Measurements from ENCODE around the gene PALM3.
"Not testable (repeated sequence)": the region's sequence is repeated elsewhere in the genome, so short reads cannot be mapped to it uniquely, and the experiment has no call there.

PALM3 gene

GRCh38 chr19:14030997-14031718, 30.7 kb downstream of the PALM3 start:
- no peak for DNase-seq

- DNase-seq, result no peak
Observed at GRCh38 chr19:14028901-14029300, 33.0 kb downstream of the PALM3 start.

- DNase-seq, result no peak
Observed at GRCh38 chr19:14027856-14028450, 33.9 kb downstream of the PALM3 start, which contains the start of gene RLN3. Gene RLN3 (plus strand): TSS chr19:14028148. CDS start chr19:14028205, 57 bp downstream.

GRCh38 chr19:14026652-14027192, 35.2 kb downstream of the PALM3 start:
- DNase-seq, result not testable (repeated sequence)

- no peak for DNase-seq
Observed at GRCh38 chr19:14023404-14024235, 38.3 kb downstream of the PALM3 start.

GRCh38 chr19:14022469-14022868, 39.4 kb downstream of the PALM3 start:
- DNase-seq, result no peak

GRCh38 chr19:14021474-14021873, 40.4 kb downstream of the PALM3 start:
- no peak for DNase-seq

GRCh38 chr19:14019739-14020138, 42.1 kb downstream of the PALM3 start:
- DNase-seq, result not testable (repeated sequence)

- DNase-seq, result no peak
Observed at GRCh38 chr19:14019100-14019499, 42.8 kb downstream of the PALM3 start.

- no peak for DNase-seq
Observed at GRCh38 chr19:14015524-14016035, 46.3 kb downstream of the PALM3 start.

GRCh38 chr19:14012378-14012915, 49.4 kb downstream of the PALM3 start:
- DNase-seq, result no peak

- DNase-seq, result peak; percentile 89
Observed at GRCh38 chr19:14006766-14007562, 54.9 kb downstream of the PALM3 start.

- DNase-seq, result peak; percentile 94
Observed at GRCh38 chr19:14006085-14006765, 55.7 kb downstream of the PALM3 start, which contains the start of gene RFX1. Gene RFX1 (minus strand): TSS chr19:14006320. CDS start chr19:13993843, 12,477 bp downstream.

GRCh38 chr19:14005349-14006084, 56.4 kb downstream of the PALM3 start:
- DNase-seq, result peak; percentile 79

GRCh38 chr19:14004619-14005348, 57.1 kb downstream of the PALM3 start:
- DNase-seq, result no peak
